AG09309 (cell line): Measurements from ENCODE around the gene ZNF57.
"Not testable (repeated sequence)": the region's sequence is repeated elsewhere in the genome, so short reads cannot be mapped to it uniquely, and the experiment has no call there.

Experiments used
- DNase-seq: peaks from one replicate; pipeline ENCODE4 v3.0.0-alpha.2; 2010; ENCODE audit warnings: low read depth
- H3K4me3 ChIP-seq: 2 replicates; pipeline ENCODE4 v1.5.1; 2011; ENCODE audit warnings: mild to moderate bottlenecking, low read depth, low read length, moderate library complexity; ENCODE audit not compliant: control insufficient read depth
- CTCF ChIP-seq: IDR thresholded peaks from 2 replicates; pipeline ENCODE4 v1.5.1; 2011; ENCODE audit warnings: mild to moderate bottlenecking, low read depth, low read length, inconsistent platforms; ENCODE audit not compliant: insufficient read depth, control insufficient read depth; ENCODE audit errors: missing control alignments

ZNF57 gene

GRCh38 chr19:2917275-2918184 is 16.8 kb downstream of the ZNF57 start:
- no peak for TF ChIP-seq CTCF
- H3K4me3 ChIP-seq: no peak overlapping the region
- DNase-seq: no peak

GRCh38 chr19:2922987-2923386 is 22.3 kb downstream of the ZNF57 start:
- DNase-seq: no peak
- no peak for TF ChIP-seq CTCF
- H3K4me3 ChIP-seq: no peak overlapping the region

- H3K4me3 ChIP-seq: no peak overlapping the region
- peak; percentile 94 for DNase-seq
- no peak for TF ChIP-seq CTCF
Observed at GRCh38 chr19:2923510-2923909, 22.8 kb downstream of the ZNF57 start.

- H3K4me3 ChIP-seq: no peak overlapping the region
- no peak for DNase-seq
- no peak for TF ChIP-seq CTCF
Observed at GRCh38 chr19:2926341-2927031, 25.8 kb downstream of the ZNF57 start.

GRCh38 chr19:2927032-2927430 is 26.3 kb downstream of the ZNF57 start:
- H3K4me3 ChIP-seq: no peak overlapping the region
- TF ChIP-seq CTCF: no peak
- no peak for DNase-seq

GRCh38 chr19:2933490-2933910 is 32.8 kb downstream of the ZNF57 start:
- no peak overlapping the region for H3K4me3 ChIP-seq
- TF ChIP-seq CTCF: no peak
- DNase-seq: no peak

- DNase-seq, H3K4me3 ChIP-seq: not testable (repeated sequence)
Observed at GRCh38 chr19:2935863-2936262, 35.1 kb downstream of the ZNF57 start.
